Brain microvascular endothelial cell (primary cell): ENCODE measurements around the gene ASB18.

ENCODE experiments used
- DNase-seq: peaks from one replicate; pipeline ENCODE4 v3.0.0-alpha.2; 2020
- H3K27ac ChIP-seq: fragments of 250-450 bp; sonication (Bioruptor Pico); 2 replicates; pipeline ENCODE4 v1.5.1; 2020; ENCODE audit warnings: mild to moderate bottlenecking, moderate library complexity
- H3K27me3 ChIP-seq: fragments of 250-450 bp; sonication (Bioruptor Pico); replicated peaks from 2 replicates; pipeline ENCODE4 v1.5.1; 2020; ENCODE audit warnings: mild to moderate bottlenecking
- H3K36me3 ChIP-seq: fragments of 250-450 bp; sonication (Bioruptor Pico); replicated peaks from 2 replicates; pipeline ENCODE4 v1.5.1; 2020; ENCODE audit warnings: mild to moderate bottlenecking
- H3K4me3 ChIP-seq: 2 replicates; pipeline ENCODE4 v1.5.1; 2011; ENCODE audit warnings: low read depth, mild to moderate bottlenecking, control low read depth, low read length, moderate library complexity
- in situ Hi-C: cut with HindIII; loops from 2 replicates; pipeline ENCODE4 v1.10.0; 2017; ENCODE audit warnings: low sequenced_read_pairs, low pct_ligation_motif_present
- TF ChIP-seq, protein P1 (sequence below): IDR thresholded peaks from 2 replicates; pipeline ENCODE4 v1.5.1; 2011; ENCODE audit warnings: low read depth, mild to moderate bottlenecking, moderate library complexity, low read length, control low read depth, inconsistent platforms; ENCODE audit errors: missing control alignments

ASB18 gene

DNA sequence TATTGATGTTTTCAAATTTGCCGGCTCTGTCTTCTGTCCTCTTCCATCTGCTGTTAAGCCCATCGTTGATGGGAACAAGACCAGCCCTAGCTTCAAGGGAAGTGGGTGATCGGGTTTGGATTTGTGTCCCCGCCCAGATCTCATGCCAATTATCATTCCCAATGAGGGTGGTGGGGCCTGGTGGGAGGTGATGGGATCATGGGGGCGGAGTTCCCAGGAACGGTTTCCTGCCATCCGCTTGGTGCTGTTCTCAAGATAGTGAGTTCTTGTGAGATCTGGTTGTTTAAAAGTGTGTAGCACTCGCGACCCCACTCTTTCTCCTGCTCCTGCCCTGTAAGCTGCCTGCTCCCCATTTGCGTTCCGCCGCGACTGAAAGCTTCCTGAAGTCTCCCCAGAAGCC is 9.5 kb downstream of the ASB18 start:
- Histone ChIP-seq H3K27ac (no peak overlapping the region), H3K27me3 (no peaks in the 10 kb centered on the region), H3K36me3 (no peaks in the 10 kb centered on the region), H3K4me3 (no peak overlapping the region)
- TF ChIP-seq, protein P1, sequence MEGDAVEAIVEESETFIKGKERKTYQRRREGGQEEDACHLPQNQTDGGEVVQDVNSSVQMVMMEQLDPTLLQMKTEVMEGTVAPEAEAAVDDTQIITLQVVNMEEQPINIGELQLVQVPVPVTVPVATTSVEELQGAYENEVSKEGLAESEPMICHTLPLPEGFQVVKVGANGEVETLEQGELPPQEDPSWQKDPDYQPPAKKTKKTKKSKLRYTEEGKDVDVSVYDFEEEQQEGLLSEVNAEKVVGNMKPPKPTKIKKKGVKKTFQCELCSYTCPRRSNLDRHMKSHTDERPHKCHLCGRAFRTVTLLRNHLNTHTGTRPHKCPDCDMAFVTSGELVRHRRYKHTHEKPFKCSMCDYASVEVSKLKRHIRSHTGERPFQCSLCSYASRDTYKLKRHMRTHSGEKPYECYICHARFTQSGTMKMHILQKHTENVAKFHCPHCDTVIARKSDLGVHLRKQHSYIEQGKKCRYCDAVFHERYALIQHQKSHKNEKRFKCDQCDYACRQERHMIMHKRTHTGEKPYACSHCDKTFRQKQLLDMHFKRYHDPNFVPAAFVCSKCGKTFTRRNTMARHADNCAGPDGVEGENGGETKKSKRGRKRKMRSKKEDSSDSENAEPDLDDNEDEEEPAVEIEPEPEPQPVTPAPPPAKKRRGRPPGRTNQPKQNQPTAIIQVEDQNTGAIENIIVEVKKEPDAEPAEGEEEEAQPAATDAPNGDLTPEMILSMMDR, result no peak
- in situ Hi-C loops, result no loop called here
- no peak for DNase-seq

DNA sequence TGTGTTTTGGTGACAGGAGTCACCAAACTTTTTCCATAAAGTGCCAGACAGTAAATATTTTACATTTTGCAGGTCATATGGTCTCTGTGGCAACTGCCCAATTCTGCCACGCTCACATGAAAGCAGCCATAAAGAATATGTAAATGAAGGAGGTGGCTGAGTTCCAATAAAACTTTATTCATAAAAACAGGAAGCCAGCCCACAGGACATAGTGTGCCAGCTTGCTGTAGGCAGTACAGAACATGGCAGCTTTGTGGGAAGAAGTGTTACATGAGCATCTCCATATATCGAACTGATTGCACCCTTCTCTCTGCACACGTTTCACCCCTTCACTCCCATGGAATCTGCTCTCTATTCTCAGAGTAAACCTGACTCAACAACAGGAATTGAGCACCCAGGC is 10.2 kb downstream of the ASB18 start:
- no peak for DNase-seq
- in situ Hi-C loops, result no loop called here
- H3K27me3 ChIP-seq, result no peaks in the 10 kb centered on the region

DNA sequence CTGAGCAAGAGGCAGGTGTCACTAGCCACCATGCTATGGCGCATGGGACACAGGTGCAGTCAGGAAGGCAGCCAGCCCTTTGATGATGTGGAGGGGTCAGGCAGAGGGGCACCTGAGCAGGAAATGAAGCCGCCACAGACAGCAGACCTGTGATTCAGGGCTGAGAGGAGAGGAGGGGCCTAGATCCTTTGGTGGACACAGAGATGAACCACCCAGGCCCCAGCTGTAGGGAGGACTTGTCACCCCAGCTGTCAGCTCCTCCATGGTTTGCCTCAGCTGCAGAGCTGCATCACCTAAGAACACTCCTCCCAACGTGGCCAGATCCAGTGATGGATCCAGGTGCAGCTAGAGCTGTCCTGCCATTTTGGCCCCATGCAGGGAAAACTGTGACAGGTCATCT is 11.6 kb downstream of the ASB18 start:
- in situ Hi-C loops, result no loop called here
- TF ChIP-seq, protein P1, result no peak
- Histone ChIP-seq H3K27me3 (no peaks in the 10 kb centered on the region), H3K27ac (no peak overlapping the region), H3K4me3 (no peak overlapping the region), H3K36me3 (no peaks in the 10 kb centered on the region)
- no peak for DNase-seq

More for the DNA sequence above, 10.2 kb downstream of the ASB18 start:
- Histone ChIP-seq H3K4me3 (no peak overlapping the region), H3K36me3 (no peaks in the 10 kb centered on the region), H3K27ac (no peak overlapping the region)
- TF ChIP-seq, protein P1, result no peak

DNA sequence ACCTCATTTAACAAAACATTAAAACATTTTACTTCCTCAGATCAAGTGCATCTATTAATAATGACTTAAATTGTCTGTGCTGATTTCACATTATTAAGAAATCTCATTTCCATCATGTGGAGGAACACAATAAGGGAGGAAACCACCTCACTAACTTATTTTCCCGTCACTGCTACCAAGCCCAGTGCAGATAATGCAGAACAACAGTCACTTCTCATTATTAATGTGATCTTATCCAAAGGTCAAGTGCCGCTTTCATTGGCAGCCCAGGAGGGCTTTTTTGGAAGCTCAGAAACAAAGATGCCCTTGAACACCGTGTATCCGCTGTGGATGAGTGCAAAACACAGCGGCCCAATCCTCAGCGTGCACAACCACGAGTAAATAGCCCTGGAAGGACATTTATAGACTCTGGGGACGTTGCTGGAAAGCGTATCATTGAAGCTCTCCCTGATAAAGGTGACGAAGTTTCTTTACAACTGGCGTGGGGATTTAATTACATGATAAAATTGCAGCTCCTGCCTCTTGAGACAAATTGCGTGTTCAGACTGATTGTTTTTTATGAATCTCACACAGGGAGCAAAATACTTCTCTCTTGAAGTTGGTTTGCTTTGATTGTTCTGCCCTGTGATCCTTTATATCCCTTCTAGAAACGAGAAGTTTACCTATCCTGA is 13.2 kb downstream of the ASB18 start:
- Histone ChIP-seq H3K36me3 (no peaks in the 10 kb centered on the region), H3K27me3 (no peaks in the 10 kb centered on the region), H3K4me3 (no peak overlapping the region), H3K27ac (no peak overlapping the region)
- TF ChIP-seq, protein P1, result no peak
- no peak for DNase-seq
- in situ Hi-C loops, result no loop called here

DNA sequence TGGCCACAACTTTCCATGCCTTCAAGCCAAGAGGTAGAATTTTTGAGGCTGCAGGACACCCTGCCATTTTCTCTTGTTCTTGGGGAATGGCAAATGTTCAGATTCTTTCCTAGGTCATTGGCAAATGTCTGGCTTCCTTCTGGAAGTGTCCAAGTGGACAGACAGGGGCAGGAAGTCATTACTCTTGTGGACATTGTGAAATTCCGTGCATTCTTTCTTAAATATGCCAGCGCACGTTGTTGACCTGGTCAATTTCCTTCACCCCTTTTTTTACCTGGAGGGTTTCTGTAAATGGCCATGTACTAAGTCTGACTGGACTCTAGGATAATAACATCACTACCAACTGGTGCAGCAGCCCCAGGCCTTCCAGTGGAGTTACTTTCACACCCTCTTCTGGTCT is 13.9 kb downstream of the ASB18 start:
- H3K36me3 ChIP-seq, result no peaks in the 10 kb centered on the region
- no peak overlapping the region for H3K27ac ChIP-seq
- no peak overlapping the region for H3K4me3 ChIP-seq
- in situ Hi-C loops, result no loop called here
- no peak for DNase-seq
- H3K27me3 ChIP-seq, result no peaks in the 10 kb centered on the region
- TF ChIP-seq, protein P1, result no peak

DNA sequence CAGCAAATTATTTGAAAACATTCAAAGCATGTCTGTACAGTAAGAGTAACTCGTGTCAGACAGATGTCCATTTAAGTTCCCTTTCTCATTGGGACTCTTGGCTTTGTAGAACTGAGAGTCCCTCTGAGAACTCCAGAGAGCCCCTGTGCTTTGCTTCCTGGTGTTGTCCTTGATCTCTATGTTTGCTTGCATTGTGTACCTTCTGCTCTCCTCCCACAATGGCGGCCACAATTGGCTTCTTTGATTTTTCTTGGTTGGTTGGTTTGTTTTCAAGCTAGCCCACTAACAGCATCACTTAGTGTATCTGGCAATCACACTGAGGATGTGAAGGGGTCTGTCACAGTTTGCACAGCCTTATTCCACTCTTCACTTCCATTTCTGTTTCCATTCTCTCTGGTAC is 15.1 kb downstream of the ASB18 start:
- in situ Hi-C loops, result no loop called here
- no peaks in the 10 kb centered on the region for H3K27me3 ChIP-seq
- no peak for DNase-seq
- no peaks in the 10 kb centered on the region for H3K36me3 ChIP-seq
- TF ChIP-seq, protein P1, result no peak
- H3K4me3 ChIP-seq, result no peak overlapping the region
- H3K27ac ChIP-seq, result no peak overlapping the region
